Colonic mucosa (tissue), 4 donors: ENCODE results near the gene MAST3. TPM values are rescaled to one million over a fixed set of nuclear protein-coding genes. Genes with fewer than 3 reads are reported as not detected.

Source experiments
- DNase-seq: peaks from one replicate; pipeline ENCODE4 v3.0.0-alpha.2; 2020
- H3K27ac ChIP-seq: fragments of 200-600 bp; one replicate; pipeline ENCODE4 v1.8.0; 2021
- H3K27me3 ChIP-seq: fragments of 200-600 bp; one replicate; pipeline ENCODE4 v1.8.0; 2021
- H3K36me3 ChIP-seq: fragments of 200-600 bp; one replicate; pipeline ENCODE4 v1.8.0; 2021
- H3K4me1 ChIP-seq: fragments of 200-600 bp; one replicate; pipeline ENCODE4 v1.8.0; 2021; ENCODE audit warnings: mild to moderate bottlenecking
- H3K4me3 ChIP-seq: fragments of 200-600 bp; one replicate; pipeline ENCODE4 v1.8.0; 2021
- H3K9ac ChIP-seq, 2 donors: one replicate each; pipeline ENCODE4 v1.7.0; 2013; ENCODE audit warnings: control low read depth in 2 of 2, low read depth in 2 of 2, low read length in 2 of 2
- H3K9me3 ChIP-seq: fragments of 200-600 bp; one replicate; pipeline ENCODE4 v1.8.0; 2021
- intact Hi-C: fragments of 100-400 bp; cut with DNase I; formaldehyde crosslinking; loops from one replicate; pipeline ENCODE4 v1.14.1; 2022
- total RNA-seq, 2 donors: library from RNA; stranded (reverse); fragmentation: NEBNext Ultra II Directional in 1 of 2; extraction: Animal tissue kit (Norgen Biotek cat#: 25700) in 1 of 2; gene quantifications; one replicate each; pipeline ENCODE4 v1.2.1, GENCODE V29; 2021
- TF ChIP-seq, protein P1 (sequence below): fragments of 200-600 bp; IDR thresholded peaks from one replicate; pipeline ENCODE4 v1.8.0; 2022; ENCODE audit warnings: antibody characterized with exemption, mild to moderate bottlenecking
- donor health status: healthy.
- donor health status: DM: no; HTN: no; CAD: no.
- donor health status: DM: no; HTN: no; CAD: no.

Gene MAST3
- total RNA-seq, 2 donors from 2014 or later, result 24.3 to 30.9 TPM

DNA sequence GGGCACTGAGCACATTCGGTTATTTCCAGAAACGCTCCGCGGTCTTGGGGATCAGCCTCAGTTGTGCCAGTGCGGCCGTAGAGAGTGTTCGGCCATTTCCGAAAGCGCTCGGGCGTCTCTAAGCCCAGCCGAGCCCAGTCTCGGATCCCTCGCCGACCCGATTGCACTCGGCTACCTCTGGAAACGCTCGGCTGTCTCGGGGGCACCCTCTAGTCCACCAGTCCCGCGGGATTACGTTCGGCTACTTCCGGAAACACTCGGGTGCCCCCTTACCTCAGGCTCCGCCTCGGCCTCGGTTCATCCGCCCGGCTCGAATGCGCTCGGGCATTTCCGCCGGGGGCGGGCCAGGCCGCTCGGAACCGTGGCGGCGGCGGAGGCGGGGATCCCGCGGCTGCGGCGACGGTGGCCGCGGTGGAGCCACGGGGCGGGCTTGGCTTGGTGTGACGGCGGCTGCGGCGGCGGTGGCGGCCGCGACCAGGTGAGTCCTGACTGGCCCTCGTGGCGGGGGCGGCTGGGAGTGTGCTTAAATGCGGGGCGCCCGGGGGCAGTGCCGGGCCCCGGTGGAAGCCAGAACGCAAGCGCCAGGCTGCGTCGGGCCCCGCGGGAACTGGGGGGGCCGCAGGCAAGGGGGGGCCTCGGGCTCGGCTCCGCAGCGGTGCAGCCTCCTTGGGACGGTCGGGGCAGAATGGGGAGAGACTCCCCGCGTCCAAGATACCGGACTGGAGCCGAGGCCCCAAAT is 55.4 kb downstream of the MAST3 start, which contains the start of gene PIK3R2:
Gene PIK3R2 (plus strand): TSS at position 347 of the 739 bp plus-strand sequence. CDS start 2,717 bp downstream, outside the sequence.
- Histone ChIP-seq H3K27me3 (no peaks in the 10 kb centered on the region), H3K36me3 (no peaks in the 10 kb centered on the region), H3K4me1 (peaks cover 40% of the 10 kb centered on the region), H3K4me3 (peak within 1 kb of the TSS; percentile 80), H3K27ac (peak within 1 kb of the TSS; percentile 98), H3K9me3 (no peaks in the 10 kb centered on the region), H3K9ac (peak within 1 kb of the TSS; percentile 89 to 91)
- intact Hi-C loops, result no loop called here
- TF ChIP-seq, protein P1, sequence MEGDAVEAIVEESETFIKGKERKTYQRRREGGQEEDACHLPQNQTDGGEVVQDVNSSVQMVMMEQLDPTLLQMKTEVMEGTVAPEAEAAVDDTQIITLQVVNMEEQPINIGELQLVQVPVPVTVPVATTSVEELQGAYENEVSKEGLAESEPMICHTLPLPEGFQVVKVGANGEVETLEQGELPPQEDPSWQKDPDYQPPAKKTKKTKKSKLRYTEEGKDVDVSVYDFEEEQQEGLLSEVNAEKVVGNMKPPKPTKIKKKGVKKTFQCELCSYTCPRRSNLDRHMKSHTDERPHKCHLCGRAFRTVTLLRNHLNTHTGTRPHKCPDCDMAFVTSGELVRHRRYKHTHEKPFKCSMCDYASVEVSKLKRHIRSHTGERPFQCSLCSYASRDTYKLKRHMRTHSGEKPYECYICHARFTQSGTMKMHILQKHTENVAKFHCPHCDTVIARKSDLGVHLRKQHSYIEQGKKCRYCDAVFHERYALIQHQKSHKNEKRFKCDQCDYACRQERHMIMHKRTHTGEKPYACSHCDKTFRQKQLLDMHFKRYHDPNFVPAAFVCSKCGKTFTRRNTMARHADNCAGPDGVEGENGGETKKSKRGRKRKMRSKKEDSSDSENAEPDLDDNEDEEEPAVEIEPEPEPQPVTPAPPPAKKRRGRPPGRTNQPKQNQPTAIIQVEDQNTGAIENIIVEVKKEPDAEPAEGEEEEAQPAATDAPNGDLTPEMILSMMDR, result no peak
- peak; percentile 100 for DNase-seq

DNA sequence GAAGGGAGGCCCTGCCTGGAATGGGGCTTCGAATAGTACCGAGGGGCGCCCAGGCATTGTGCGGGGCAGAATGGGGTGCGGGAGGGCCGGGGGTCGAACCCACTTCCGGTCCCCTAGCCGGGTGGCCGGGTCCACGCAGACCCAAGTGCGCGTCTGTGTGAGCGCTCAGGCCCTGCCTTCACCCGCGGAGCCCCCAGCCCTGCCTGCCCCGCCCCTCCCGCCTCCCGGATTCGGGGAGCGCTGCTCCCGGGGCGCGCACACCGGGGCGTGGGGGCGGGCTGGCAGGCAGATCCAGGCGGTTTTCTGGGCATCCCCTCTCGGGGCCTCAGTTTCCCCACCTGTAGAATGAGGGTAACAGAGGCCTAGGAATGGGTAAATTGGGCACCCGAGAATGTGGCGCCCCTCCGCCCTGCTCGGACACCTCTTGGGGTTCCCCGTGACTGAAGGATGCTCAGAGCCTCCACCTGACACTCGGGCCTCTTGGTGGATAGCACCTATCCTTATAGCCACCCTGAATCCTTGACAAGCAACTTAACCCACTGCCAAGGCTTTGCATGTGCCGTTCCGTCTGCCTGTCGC is 56.1 kb downstream of the MAST3 start:
- Histone ChIP-seq H3K9me3 (no peaks in the 10 kb centered on the region), H3K9ac (peak overlapping the region; percentile 82 to 89), H3K4me3 (peak overlapping the region; percentile 80), H3K4me1 (peaks cover 40% of the 10 kb centered on the region), H3K27me3 (no peaks in the 10 kb centered on the region), H3K36me3 (no peaks in the 10 kb centered on the region), H3K27ac (peak overlapping the region; percentile 98)
- no peak for DNase-seq
- intact Hi-C loops, result no loop called here
- TF ChIP-seq, protein P1, result no peak

DNA sequence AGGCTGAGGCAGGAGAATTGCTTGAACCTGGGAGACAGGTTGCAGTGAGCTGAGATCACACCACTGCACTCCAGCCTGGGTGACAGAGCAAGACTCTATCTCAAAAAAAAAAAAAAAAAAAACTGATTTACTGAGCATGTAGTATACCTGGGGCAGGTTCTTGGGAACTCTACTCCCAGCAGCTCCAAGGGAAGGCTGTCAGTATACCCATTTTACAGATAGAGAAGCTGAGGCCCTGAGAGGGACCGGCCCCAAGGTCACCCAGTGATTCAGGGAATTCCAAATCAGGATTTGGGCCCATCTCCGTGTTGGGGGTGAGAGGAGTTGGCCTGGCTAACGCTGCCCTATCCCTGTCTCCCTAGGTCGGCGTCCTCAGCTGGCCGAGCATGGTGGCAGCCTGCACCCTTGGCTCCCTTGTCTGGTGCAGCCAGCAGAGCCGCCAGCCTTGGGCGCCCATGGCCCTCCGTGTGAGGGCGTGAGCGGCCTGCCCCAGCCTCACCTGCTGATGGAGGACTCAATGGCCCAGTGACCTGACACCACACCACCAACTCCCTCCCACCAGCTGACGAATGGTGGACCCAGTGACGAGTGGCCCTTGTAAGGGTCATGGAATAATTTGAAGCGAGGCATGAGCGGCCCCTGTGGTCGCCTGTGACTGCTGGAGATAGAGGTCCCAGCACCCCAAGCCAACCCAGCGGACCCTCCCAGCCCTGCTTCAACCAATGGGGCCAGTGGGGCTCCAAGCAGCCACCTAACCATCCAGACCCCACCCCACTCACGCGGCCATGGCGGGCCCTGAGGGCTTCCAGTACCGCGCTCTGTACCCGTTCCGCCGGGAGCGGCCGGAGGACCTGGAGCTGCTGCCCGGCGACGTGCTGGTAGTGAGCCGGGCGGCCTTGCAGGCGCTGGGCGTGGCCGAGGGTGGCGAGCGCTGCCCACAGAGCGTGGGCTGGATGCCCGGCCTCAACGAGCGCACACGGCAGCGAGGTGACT is 57.8 kb downstream of the MAST3 start:
- Histone ChIP-seq H3K36me3 (no peaks in the 10 kb centered on the region), H3K4me1 (peaks cover 40% of the 10 kb centered on the region), H3K27me3 (no peaks in the 10 kb centered on the region), H3K9me3 (no peaks in the 10 kb centered on the region), H3K9ac (peak overlapping the region; percentile 37 to 70), H3K4me3 (no peak overlapping the region), H3K27ac (no peak overlapping the region)
- intact Hi-C loops, result no loop called here
- no peak for DNase-seq
- TF ChIP-seq, protein P1, result no peak

DNA sequence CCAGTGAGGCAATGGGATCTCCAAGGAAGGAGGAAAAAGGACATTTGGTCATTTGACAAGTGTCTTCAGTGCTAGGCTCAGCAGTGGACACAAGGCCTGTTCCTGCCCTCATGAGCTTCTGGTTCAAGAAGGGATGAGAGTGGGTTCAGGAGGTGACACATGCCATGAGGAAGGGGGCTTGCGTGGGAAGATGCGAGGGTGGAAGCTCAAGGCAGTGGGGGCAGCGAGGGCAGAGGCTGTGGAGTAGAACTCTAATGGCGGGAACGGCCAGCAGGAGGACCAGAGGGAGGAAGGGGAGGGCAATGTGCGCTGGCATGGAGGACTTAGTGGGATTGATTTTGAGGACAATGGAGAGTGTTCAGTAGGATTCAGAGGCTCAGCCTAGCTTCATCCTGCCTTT is 58.7 kb downstream of the MAST3 start:
- DNase-seq, result no peak
- Histone ChIP-seq H3K27me3 (no peaks in the 10 kb centered on the region), H3K4me3 (no peak overlapping the region), H3K4me1 (peaks cover 40% of the 10 kb centered on the region), H3K36me3 (no peaks in the 10 kb centered on the region), H3K27ac (peak overlapping the region; percentile 73), H3K9me3 (no peaks in the 10 kb centered on the region), H3K9ac (peak overlapping the region; percentile 54 to 70)
- intact Hi-C loops, result no loop called here
- TF ChIP-seq, protein P1, result no peak

DNA sequence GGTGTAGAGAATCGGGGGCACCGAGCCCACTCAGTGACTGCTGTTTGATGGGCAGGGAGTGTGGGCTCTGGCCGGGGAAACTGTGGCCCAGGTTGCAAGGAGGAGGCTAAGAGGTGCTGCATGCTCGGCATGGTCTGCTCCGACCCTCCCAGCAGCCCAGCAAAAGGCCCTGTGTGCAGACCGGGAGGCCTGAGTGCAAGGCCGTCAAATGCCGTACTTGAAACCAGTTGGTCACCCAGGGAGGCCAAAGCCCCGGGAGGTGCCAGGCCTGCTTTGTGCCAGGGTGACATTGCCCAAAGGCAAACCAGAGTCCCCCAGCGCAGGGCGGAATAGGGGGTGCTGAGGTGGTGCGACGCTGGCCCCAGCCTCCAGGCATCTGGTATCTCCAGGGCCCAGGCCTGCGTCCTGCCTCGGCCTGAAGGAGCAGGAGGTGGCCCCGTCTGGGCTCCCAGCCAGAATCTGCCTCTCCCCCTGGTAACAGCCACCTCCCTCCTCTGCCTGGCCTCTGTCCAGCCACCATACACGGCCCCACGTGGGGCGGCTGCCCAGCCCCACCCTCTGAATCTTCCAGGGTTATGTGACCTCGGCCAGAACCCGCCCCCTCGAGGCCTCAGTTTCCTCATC is 59.4 kb downstream of the MAST3 start:
- Histone ChIP-seq H3K9me3 (no peaks in the 10 kb centered on the region), H3K27ac (peak overlapping the region; percentile 73), H3K4me3 (no peak overlapping the region), H3K9ac (peak overlapping the region; percentile 54 to 70), H3K36me3 (no peaks in the 10 kb centered on the region), H3K27me3 (no peaks in the 10 kb centered on the region), H3K4me1 (peaks cover 36% of the 10 kb centered on the region)
- TF ChIP-seq, protein P1, result no peak
- peak; percentile 96 for DNase-seq
- intact Hi-C loops, result no loop called here
